Right ventricle myocardium superior (tissue), 1 donor: ENCODE data around the gene MCRS1. TPM values are rescaled to one million over a fixed set of nuclear protein-coding genes. Genes with fewer than 3 reads are reported as not detected.
"Not testable (repeated sequence)": the region's sequence is repeated elsewhere in the genome, so short reads cannot be mapped to it uniquely, and the experiment has no call there.

Source experiments
- ATAC-seq: fragments of 200-7000 bp; cut with Tn5 transposase; one replicate; pipeline ENCODE4 v1.9.1; 2020; ENCODE audit warnings: mild to moderate bottlenecking; ENCODE audit not compliant: poor library complexity
- DNase-seq: peaks from one replicate; pipeline ENCODE4 v3.0.0-alpha.2; 2020
- intact Hi-C: fragments of 100-400 bp; cut with DNase I; formaldehyde crosslinking; loops from one replicate; pipeline ENCODE4 v1.11.2; 2022
- long read RNA-seq: library from polyadenylated mRNA; unstranded; transcript quantifications from one replicate; pipeline ENCODE4 v2.0.0, GENCODE V29; 2021
- total RNA-seq: library from RNA; stranded (reverse); fragmentation: NEBNext Ultra II Directional; extraction: Animal tissue kit (Norgen Biotek cat#: 25700); gene quantifications from one replicate; pipeline ENCODE4 v1.2.1, GENCODE V29; 2021
- donor health status: DM: no; HTN: yes; CAD: no; lungs with severe emphysema.

Gene MCRS1
- total RNA-seq = 83.0 TPM
- long read RNA-seq, transcript MCRS1-201 (15 exons, 1,928 nt) = major isoform, 109 of 203 reads
- long read RNA-seq, partial matches to known transcripts = 59 of 203 reads
- long read RNA-seq, other reads (novel, unspliced or antisense) = 33 of 203 reads

GRCh38 chr12:49567611-49568441, at the start of gene MCRS1:
MCRS1 (minus strand) TSS chr12:49568142; CDS start chr12:49566731, 1,411 bp downstream.
- ATAC-seq (peak; percentile 87), DNase-seq (peak; percentile 92)
- intact Hi-C loops = no loop called here

GRCh38 chr12:49616533-49617219, 48.7 kb upstream of the MCRS1 start:
- DNase-seq (no peak), ATAC-seq (no peak)
- intact Hi-C loops = no loop called here

GRCh38 chr12:49615725-49616124, 47.8 kb upstream of the MCRS1 start:
- intact Hi-C loops = no loop called here

GRCh38 chr12:49612210-49612609, 44.3 kb upstream of the MCRS1 start:
- no peak for ATAC-seq
- intact Hi-C loops = no loop called here
- no peak for DNase-seq

More at GRCh38 chr12:49615725-49616124, 47.8 kb upstream of the MCRS1 start:
- no peak for ATAC-seq
- no peak for DNase-seq

GRCh38 chr12:49610785-49611184, 42.8 kb upstream of the MCRS1 start:
- intact Hi-C loops, ATAC-seq, DNase-seq: not testable (repeated sequence)

GRCh38 chr12:49609875-49610154, 41.9 kb upstream of the MCRS1 start:
- intact Hi-C loops = no loop called here
- no peak for ATAC-seq

GRCh38 chr12:49609059-49609874, 41.3 kb upstream of the MCRS1 start:
- DNase-seq = no peak
- intact Hi-C loops = no loop called here
- ATAC-seq = no peak

More at GRCh38 chr12:49609875-49610154, 41.9 kb upstream of the MCRS1 start:
- no peak for DNase-seq

GRCh38 chr12:49605539-49605938, 37.6 kb upstream of the MCRS1 start, which contains the start of gene FAM186B:
FAM186B (minus strand) TSS chr12:49605639; CDS start chr12:49605477, 162 bp downstream.
- ATAC-seq, intact Hi-C loops, DNase-seq: not testable (repeated sequence)

- DNase-seq (no peak), ATAC-seq (no peak)
- intact Hi-C loops = no loop called here
These were observed 36.9 kb upstream of the MCRS1 start for GRCh38 chr12:49604856-49605255.

GRCh38 chr12:49603721-49604120, 35.8 kb upstream of the MCRS1 start:
- intact Hi-C loops = no loop called here
- ATAC-seq = no peak
- no peak for DNase-seq

- DNase-seq (no peak), ATAC-seq (no peak)
- intact Hi-C loops = no loop called here
These were observed 32.0 kb upstream of the MCRS1 start for GRCh38 chr12:49599961-49600360.

- DNase-seq = no peak
- intact Hi-C loops = no loop called here
- ATAC-seq = no peak
These were observed 30.6 kb upstream of the MCRS1 start for GRCh38 chr12:49598527-49598926.

- ATAC-seq = peak; percentile 62
These were observed 21.0 kb upstream of the MCRS1 start for GRCh38 chr12:49588721-49589516.

GRCh38 chr12:49588281-49588680, 20.3 kb upstream of the MCRS1 start:
- intact Hi-C loops = no loop called here
- ATAC-seq = no peak

More at GRCh38 chr12:49588721-49589516, 21.0 kb upstream of the MCRS1 start:
- DNase-seq = peak; percentile 76
- intact Hi-C loops = no loop called here

GRCh38 chr12:49587174-49587908, 19.4 kb upstream of the MCRS1 start:
- intact Hi-C loops = no loop called here
- DNase-seq (no peak), ATAC-seq (no peak)

More at GRCh38 chr12:49588281-49588680, 20.3 kb upstream of the MCRS1 start:
- DNase-seq = no peak

GRCh38 chr12:49585477-49586459, 17.8 kb upstream of the MCRS1 start:
- ATAC-seq = no peak
- intact Hi-C loops = no loop called here
- no peak for DNase-seq
